HG02642 (cell line): Measurements from ENCODE around the gene ZNF488.

ENCODE experiments used
- ATAC-seq: cut with Tn5 transposase; IDR thresholded peaks from one replicate; pipeline ENCODE4 v1.9.1; 2021; ENCODE audit warnings: mild to moderate bottlenecking; ENCODE audit not compliant: unreplicated experiment, poor library complexity

ZNF488 gene

DNA sequence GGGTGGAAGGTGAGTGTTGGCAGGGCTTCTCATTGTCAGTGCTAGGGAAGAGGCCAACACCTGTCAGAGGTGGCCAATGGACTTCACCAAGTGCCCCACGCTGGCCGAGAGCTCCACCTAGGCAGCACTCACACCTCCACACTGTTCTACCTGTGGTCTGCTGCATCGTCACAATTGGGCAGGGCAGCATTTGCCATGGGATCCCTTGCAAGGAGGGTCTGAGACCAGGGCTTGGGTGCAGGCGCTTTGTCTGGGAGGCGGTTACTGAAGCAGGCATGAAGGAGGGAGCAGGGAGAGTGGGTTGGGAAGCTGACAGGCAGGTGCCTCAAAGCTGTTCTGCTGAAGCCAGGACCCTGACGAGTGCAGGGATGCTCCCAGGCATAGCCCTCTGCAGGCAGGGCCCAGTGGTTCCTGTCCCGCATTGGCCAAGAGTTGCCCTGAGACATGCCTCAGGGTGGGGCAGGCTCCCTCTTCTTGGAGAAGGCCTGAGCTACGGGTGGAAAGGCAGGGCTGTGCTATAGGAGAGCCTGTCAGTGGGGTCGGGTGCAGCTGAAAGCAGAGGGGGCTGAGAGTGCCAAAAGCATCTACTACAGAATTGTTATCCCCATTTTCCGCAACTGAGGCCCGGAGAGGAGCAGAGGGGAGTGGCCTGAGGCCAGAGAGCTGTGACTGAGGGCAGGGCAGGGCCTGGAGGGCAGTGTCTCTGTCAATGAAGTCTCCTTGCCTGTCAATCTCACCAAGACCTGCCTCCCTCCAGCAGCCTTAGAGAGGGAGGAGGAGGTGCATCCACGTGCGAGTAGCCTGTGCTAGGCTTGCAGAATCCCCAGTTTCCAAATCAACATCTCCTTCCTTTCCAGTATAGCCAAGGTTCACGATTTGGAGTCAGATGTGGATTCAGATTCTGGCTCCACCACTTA lies 31.9 kb downstream of the ZNF488 start:
- no peak for ATAC-seq

DNA sequence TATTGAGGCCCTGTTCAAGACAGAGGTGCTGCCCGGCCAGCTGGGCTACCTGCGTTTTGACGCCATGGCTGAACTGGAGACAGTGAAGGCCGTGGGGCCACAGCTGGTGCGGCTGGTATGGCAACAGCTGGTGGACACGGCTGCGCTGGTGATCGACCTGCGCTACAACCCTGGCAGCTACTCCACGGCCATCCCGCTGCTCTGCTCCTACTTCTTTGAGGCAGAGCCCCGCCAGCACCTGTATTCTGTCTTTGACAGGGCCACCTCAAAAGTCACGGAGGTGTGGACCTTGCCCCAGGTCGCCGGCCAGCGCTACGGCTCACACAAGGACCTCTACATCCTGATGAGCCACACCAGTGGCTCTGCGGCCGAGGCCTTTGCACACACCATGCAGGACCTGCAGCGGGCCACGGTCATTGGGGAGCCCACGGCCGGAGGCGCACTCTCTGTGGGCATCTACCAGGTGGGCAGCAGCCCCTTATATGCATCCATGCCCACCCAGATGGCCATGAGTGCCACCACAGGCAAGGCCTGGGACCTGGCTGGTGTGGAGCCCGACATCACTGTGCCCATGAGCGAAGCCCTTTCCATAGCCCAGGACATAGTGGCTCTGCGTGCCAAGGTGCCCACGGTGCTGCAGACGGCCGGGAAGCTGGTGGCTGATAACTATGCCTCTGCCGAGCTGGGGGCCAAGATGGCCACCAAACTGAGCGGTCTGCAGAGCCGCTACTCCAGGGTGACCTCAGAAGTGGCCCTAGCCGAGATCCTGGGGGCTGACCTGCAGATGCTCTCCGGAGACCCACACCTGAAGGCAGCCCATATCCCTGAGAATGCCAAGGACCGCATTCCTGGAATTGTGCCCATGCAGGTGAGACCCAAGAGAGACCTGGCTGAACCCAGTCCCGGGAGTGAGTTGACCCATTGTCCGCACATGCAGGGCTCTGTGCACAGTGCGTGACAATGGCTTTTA lies 33.1 kb downstream of the ZNF488 start:
- no peak for ATAC-seq

DNA sequence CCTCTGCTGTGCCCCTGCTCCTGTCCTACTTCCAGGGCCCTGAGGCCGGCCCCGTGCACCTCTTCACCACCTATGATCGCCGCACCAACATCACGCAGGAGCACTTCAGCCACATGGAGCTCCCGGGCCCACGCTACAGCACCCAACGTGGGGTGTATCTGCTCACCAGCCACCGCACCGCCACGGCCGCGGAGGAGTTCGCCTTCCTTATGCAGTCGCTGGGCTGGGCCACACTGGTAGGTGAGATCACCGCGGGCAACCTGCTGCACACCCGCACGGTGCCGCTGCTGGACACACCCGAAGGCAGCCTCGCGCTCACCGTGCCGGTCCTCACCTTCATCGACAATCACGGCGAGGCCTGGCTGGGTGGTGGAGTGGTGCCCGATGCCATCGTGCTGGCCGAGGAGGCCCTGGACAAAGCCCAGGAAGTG lies 34.1 kb downstream of the ZNF488 start:
- no peak for ATAC-seq

DNA sequence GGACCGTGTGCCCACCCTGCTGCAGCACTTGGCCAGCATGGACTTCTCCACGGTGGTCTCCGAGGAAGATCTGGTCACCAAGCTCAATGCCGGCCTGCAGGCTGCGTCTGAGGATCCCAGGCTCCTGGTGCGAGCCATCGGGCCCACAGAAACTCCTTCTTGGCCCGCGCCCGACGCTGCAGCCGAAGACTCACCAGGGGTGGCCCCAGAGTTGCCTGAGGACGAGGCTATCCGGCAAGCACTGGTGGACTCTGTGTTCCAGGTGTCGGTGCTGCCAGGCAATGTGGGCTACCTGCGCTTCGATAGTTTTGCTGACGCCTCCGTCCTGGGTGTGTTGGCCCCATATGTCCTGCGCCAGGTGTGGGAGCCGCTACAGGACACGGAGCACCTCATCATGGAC lies 34.6 kb downstream of the ZNF488 start:
- ATAC-seq = no peak

DNA sequence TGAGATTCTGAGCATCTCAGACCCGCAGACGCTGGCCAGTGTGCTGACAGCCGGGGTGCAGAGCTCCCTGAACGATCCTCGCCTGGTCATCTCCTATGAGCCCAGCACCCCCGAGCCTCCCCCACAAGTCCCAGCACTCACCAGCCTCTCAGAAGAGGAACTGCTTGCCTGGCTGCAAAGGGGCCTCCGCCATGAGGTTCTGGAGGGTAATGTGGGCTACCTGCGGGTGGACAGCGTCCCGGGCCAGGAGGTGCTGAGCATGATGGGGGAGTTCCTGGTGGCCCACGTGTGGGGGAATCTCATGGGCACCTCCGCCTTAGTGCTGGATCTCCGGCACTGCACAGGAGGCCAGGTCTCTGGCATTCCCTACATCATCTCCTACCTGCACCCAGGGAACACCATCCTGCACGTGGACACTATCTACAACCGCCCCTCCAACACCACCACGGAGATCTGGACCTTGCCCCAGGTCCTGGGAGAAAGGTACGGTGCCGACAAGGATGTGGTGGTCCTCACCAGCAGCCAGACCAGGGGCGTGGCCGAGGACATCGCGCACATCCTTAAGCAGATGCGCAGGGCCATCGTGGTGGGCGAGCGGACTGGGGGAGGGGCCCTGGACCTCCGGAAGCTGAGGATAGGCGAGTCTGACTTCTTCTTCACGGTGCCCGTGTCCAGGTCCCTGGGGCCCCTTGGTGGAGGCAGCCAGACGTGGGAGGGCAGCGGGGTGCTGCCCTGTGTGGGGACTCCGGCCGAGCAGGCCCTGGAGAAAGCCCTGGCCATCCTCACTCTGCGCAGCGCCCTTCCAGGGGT lies 35.2 kb downstream of the ZNF488 start:
- ATAC-seq = no peak

DNA sequence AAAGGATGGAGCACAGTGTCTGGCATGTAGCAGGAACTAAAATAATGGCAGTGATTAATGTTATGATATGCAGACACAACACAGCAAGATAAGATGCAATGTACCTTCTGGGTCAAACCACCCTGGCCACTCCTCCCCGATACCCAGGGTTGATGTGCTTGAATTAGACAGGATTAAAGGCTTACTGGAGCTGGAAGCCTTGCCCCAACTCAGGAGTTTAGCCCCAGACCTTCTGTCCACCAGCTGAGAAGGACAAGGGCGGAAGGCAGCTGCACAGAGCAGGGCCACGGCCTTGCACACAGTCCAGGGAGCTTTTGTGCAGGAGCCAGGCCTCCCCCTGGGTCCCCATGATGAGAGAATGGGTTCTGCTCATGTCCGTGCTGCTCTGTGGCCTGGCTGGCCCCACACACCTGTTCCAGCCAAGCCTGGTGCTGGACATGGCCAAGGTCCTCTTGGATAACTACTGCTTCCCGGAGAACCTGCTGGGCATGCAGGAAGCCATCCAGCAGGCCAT lies 35.9 kb downstream of the ZNF488 start, which contains the start of gene RBP3:
TSS of gene RBP3 (plus strand) at position 226 of the 514 bp plus-strand sequence. CDS start at position 348, 122 bp downstream.
- ATAC-seq = no peak

DNA sequence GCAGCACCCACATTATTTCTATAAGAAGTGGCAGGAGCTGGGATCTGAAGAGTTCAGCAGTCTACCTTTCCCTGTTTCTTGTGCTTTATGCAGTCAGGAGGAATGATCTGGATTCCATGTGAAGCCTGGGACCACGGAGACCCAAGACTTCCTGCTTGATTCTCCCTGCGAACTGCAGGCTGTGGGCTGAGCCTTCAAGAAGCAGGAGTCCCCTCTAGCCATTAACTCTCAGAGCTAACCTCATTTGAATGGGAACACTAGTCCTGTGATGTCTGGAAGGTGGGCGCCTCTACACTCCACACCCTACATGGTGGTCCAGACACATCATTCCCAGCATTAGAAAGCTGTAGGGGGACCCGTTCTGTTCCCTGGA lies 36.8 kb downstream of the ZNF488 start:
- ATAC-seq = no peak

DNA sequence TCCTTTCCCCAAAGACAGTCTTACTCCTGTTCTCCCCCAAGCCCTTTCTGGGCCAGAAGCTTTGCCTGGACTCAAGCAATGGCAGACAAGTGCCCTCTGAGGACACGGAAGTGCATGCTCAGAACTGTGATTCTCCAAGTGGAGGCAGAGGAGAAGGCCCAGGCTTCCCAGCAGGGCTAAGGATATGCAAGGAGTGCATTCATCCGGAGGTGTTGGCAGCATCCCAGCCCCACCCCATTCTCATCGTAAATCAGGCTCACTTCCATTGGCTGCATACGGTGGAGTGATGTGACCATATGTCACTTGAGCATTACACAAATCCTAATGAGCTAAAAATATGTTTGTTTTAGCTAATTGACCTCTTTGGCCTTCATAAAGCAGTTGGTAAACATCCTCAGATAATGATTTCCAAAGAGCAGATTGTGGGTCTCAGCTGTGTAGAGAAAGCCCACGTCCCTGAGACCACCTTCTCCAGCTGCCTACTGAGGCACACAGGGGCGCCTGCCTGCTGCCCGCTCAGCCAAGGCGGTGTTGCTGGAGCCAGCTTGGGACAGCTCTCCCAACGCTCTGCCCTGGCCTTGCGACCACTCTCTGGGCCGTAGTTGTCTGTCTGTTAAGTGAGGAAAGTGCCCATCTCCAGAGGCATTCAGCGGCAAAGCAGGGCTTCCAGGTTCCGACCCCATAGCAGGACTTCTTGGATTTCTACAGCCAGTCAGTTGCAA lies 37.4 kb downstream of the ZNF488 start:
- ATAC-seq = no peak

DNA sequence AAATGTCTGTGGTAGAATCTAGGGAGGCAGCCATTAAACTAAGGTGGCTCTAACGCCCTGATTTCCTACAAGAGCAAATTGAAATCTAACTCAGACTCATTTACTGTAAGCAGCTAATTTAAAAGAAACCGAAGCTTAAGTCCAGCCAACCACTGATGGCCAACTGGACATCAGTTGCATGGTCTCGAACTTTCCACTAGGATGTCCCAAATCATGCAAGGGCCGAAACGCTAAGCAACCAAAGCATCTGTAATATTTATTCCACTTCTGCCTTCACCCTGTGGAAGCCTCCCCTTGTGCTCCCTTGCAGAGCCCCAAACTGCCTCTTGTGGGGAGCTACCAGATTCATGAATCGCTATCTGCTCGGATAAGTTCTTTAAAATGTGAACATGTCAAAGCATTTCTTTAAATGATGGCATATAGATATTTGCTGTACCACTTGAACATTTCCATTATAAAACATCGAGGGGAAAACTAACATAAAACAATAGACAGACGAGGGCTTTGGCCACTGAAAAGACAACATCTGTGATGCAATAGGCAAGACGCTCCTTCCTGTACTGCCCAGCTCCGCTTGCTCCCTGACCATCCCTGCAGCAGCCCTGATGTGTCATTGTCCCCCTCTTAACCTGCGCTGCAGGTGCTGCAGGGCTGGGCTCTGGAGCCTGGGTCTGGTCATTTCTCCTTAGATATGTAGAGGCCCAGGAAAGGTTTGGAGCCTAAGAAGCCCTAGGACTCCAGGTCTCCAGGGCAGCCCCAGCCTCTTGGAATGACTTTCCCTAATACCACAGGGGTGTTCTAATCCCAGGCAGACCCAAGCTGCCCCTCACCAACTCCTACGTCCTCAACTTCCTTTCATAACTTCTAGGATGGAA lies 38.9 kb downstream of the ZNF488 start:
- no peak for ATAC-seq

DNA sequence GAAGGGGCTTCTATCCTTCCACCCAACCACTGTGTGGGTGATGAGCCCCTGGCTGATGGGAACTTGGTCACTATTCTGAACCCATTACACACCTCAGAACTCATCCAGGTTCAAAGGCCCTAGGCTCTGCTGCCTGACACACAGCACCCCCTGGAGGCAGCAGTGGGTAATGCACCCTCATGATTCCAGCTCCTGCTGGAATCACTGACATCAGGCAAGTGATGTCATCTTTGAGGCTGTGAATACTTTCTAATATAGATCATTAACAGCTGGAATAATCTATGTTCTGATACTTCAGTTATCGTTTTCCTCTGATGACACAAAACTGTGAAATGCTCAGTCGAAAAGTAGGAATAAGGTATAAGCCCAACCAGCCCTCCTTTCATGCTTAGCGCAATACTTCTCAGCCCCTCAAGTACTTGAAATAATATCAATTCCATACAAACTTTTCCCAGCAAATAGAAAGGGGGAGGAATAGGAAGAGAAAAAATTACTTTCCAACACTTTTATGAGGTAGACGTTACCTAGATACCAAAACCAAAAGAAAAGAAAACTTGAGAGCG lies 43.4 kb downstream of the ZNF488 start:
- ATAC-seq = no peak

DNA sequence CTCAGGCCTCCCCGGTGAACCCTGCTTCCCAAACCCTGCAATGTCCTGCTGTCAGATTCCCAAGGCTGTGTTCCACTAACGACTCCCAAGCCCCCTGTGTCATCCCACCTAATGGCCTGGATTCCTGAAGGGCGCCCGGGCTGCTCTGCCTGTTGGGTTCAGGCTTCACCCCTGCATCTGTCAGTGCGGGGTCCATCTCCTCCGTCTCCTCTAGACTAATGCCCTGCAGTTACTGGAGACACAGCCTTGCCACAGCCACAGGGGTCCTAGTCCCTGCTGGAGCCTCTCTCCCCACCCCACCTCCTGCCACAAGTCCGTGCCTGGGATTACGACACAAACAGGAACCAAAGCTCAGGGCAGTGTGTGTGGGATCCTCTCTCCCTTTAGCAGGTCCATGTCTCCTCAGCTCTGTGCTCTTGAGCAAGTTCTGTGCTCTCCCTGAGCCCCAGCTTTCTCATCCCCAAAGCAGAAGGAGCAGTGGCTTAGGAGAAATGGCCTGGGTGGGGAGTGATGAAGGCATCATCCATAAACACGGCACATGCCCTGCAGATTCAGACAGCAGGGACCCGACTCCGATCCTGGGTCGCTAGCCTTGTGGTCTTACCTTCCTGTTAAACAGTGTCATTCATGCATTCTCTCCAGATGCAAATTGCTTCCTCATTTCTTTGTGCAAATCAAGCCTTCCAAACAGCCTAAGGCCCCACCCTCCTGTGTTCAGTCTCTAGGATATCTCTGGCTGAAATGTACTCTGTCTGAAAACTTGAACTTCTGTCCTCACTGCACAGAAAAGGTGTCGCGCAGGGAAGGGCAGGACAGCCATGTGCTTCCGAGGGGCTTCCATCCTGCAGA lies 44.1 kb downstream of the ZNF488 start:
- ATAC-seq = no peak

DNA sequence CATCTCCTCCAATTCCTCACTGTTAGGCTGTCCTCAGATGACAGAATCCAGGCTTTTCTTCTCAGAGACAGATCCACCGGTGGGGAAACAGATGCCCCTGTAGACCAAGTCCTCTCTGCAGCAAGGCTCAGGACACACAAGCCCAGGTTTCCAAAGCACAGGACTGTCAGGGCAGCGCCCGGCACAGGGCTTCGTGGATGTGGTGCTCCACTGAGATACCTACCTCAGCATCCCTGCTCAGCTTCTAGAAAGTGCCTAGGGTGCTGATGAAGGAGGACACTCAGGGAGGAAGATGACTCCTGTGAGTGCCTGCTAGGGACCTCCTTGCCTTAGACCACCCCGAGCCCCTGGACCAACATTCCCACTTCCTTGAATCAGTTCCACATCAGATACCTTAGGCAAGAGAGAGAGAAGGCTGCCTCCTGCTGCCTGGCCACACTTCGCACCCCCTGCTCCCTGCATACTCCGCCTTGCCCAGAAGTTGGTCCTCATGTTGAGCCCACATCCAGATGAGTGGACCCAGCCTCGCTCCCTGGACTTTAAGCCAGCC lies 44.8 kb downstream of the ZNF488 start:
- no peak for ATAC-seq

DNA sequence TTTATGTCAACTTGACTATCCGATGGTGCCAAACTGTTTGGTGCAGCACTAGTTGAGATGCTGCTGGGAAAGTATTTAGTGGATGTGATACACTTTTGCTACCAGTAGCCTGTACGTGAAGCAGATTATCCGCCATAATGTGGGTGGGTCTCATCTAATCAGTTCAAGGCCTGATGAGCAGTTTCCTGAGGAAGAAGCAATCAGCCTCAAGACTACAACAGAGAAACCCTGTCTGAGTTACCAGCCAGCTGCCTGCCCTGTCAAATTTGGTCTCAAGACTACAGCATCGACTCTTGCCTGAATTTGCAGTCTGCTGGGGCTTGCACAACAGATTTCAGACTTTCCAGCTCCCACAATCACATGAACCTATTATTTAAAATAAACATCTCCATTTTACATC lies 46.8 kb downstream of the ZNF488 start:
- ATAC-seq = no peak

DNA sequence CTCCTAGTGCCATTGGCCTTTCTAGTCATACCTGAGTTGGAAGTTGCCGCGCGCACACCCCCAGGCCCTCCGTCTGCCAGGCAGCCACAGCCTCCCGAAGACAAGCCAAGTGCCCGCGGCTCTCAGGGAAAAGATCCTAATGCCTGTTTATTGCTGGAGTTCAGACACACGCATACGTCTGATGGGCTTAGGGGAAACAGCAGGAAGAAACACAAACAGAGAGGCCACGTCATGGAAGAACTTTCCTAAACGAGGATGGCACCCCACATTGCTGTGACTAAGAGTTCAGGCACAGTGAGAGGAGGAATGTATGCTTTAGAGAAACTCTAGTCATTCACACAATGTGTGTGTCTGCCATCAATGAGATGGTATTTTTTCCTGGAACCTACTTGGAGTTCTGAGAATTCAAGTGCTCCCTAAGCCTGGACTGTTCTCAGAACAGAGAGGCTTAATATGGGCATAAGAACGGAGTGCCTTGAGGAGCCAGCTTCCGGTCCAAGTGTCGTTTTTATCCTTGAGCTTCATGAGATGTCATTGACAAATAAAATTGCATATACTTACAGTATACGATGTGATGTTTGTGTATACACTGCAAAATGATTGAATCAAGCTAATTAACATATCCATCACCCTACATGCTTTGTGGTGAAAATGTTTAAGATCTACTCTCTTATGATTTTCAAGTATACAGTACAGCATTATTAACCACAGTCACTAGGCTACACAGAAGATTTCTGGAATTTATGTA lies 47.5 kb downstream of the ZNF488 start:
- ATAC-seq = no peak

DNA sequence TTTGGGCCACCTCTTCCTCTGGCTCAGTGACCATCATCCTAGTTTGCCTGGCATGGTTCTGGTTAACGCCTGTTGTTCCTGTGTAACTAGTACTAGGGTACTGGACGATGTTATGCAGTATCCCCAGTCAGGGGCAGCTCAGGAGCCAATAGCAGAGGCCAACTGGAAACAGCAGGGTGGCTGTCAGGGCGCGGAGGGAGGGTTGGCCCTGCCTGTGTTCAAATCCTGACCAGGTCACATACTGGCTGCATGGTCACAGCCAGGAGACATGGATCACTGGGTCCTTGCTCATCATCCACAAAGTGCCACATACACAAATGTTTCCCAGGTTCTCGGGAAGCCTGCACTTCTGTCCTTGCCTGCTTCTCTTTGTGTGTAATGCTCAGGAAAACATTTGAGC lies 48.2 kb downstream of the ZNF488 start:
- no peak for ATAC-seq
